ENCODE results near the gene MNT.

MNT gene

DNA sequence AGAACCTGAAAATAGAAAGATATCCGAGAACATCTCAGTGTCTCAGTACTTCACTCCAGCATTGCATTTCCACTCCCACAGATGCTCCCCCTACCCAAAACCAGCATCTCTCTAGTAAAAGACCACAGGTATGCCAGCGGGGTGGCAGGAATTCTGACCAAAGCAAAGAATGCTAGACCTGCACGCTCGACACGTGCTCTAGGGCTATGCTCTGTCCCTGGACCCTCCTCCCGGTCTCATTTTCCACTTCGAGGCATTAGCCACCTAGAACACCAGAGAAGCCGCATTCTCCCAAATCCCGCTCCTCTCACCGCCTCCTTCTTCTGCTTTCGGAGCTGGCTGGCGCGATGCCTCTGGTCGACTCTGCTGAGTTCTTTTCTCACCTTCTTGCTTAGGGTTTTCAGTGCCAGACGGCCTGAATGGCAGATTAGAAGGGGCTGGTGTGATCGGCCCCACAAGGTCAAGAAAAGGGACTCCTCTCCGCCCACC is 65.1 kb downstream of the MNT start:
- in situ Hi-C loops (cut with MboI; ENCODE audit: low sequenced_read_pairs) = no loop called here

Measured in hTERT RPE-1 (cell line).